Activated CD4-positive, alpha-beta T cell treated with anti-CD3 and anti-CD28 coated beads for 4 hours (primary cell): ENCODE data around the gene GPR84.
A peak's percentile ranks its signal among the peaks of the same experiment; 100 is the strongest.

Experiments used
- DNase-seq, 2 donors: peaks; one replicate each; pipeline ENCODE4 v3.0.0-alpha.2; 2020

GPR84 gene

GRCh38 chr12:54390668-54391551, 26.6 kb upstream of the GPR84 start:
- peak; percentile 66 to 72 for DNase-seq

- DNase-seq, result no peak
Measured at GRCh38 chr12:54390176-54390667, 25.9 kb upstream of the GPR84 start.

GRCh38 chr12:54389607-54390175, 25.4 kb upstream of the GPR84 start:
- DNase-seq, result no peak

GRCh38 chr12:54389134-54389508, 24.8 kb upstream of the GPR84 start:
- DNase-seq, result no peak

GRCh38 chr12:54388237-54389133, 24.2 kb upstream of the GPR84 start:
- DNase-seq, result no peak

- no peak for DNase-seq
Measured at GRCh38 chr12:54387114-54387467, 22.8 kb upstream of the GPR84 start.

GRCh38 chr12:54386403-54387113, 22.3 kb upstream of the GPR84 start:
- no peak for DNase-seq

- no peak for DNase-seq
Measured at GRCh38 chr12:54385251-54385914, 21.1 kb upstream of the GPR84 start.

GRCh38 chr12:54384591-54385041, 20.3 kb upstream of the GPR84 start, which contains the start of gene ZNF385A:
ZNF385A (minus strand) TSS chr12:54384733; CDS start chr12:54384514, 219 bp downstream.
- DNase-seq, result no peak

- DNase-seq, result no peak
Measured at GRCh38 chr12:54383041-54383609, 18.8 kb upstream of the GPR84 start.

GRCh38 chr12:54381136-54381535, 16.9 kb upstream of the GPR84 start:
- no peak for DNase-seq

- peak; percentile 88 to 93 for DNase-seq
Measured at GRCh38 chr12:54379398-54380201, 15.3 kb upstream of the GPR84 start.

GRCh38 chr12:54378796-54379397, 14.6 kb upstream of the GPR84 start:
- peak in 1 of 2 donors; percentile 21 for DNase-seq

- DNase-seq, result no peak
Measured at GRCh38 chr12:54377797-54378515, 13.7 kb upstream of the GPR84 start.

GRCh38 chr12:54377007-54377406, 12.7 kb upstream of the GPR84 start:
- no peak for DNase-seq

- no peak for DNase-seq
Measured at GRCh38 chr12:54376596-54376995, 12.3 kb upstream of the GPR84 start.

- no peak for DNase-seq
Measured at GRCh38 chr12:54375259-54375579, 10.9 kb upstream of the GPR84 start.

- DNase-seq, result no peak
Measured at GRCh38 chr12:54374562-54375258, 10.4 kb upstream of the GPR84 start.
